Measurements from ENCODE around the gene TCOF1.
A peak's percentile ranks its signal among the peaks of the same experiment; 100 is the strongest.

The TCOF1 gene

DNA sequence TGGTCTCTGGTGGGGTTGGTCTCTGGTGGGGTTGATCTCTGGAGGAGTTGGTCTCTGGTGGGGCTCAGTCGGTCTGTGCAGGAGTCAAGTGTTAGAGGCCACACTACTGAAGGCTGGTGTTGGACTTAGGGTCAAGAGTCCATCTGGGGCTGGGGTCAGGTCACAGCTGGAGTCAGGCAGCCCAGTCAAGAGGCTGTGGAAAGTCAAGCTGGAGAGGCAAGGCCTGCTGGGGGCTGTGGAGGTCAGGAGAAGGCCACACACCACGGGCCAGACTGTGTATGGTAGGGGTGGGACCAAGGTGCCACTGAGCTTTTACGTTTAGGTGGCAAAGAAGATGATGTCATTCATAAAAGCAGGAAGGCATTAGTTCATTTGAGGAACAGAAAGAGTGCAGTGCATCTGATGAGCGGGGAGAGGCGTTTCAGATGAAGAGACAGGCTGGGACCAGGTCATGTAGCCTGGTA lies 71.9 kb downstream of the TCOF1 start:
- DNase-seq (ENCODE audit: low spot score), result peak; percentile 45
- TF ChIP-seq, protein P1, sequence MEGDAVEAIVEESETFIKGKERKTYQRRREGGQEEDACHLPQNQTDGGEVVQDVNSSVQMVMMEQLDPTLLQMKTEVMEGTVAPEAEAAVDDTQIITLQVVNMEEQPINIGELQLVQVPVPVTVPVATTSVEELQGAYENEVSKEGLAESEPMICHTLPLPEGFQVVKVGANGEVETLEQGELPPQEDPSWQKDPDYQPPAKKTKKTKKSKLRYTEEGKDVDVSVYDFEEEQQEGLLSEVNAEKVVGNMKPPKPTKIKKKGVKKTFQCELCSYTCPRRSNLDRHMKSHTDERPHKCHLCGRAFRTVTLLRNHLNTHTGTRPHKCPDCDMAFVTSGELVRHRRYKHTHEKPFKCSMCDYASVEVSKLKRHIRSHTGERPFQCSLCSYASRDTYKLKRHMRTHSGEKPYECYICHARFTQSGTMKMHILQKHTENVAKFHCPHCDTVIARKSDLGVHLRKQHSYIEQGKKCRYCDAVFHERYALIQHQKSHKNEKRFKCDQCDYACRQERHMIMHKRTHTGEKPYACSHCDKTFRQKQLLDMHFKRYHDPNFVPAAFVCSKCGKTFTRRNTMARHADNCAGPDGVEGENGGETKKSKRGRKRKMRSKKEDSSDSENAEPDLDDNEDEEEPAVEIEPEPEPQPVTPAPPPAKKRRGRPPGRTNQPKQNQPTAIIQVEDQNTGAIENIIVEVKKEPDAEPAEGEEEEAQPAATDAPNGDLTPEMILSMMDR (IDR thresholded peaks at IDR 0.05; ENCODE audit: extremely low read depth, missing control alignments), result no peak

DNA sequence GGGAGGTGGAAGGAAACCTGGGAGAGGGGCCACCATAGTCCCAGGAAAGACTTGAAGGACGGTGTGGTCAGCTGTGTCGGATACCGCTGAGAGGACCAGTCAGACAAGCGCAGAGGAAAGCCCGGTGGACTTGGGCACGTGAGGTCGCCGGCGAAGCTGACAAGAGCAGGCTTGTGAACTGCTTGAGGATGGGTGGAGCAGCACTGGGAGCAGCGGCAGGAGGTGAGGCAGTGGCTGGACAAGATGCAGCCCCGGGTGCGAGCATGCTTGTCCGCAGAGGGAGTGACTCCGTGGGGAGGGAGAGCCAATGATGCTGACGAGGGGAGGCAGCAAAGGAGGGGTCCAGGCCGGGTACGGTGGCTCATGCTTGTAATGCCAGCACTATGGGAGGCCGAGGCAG lies 73.6 kb downstream of the TCOF1 start:
- TF ChIP-seq, protein P1 (IDR thresholded peaks at IDR 0.05; ENCODE audit: extremely low read depth, missing control alignments), result no peak

DNA sequence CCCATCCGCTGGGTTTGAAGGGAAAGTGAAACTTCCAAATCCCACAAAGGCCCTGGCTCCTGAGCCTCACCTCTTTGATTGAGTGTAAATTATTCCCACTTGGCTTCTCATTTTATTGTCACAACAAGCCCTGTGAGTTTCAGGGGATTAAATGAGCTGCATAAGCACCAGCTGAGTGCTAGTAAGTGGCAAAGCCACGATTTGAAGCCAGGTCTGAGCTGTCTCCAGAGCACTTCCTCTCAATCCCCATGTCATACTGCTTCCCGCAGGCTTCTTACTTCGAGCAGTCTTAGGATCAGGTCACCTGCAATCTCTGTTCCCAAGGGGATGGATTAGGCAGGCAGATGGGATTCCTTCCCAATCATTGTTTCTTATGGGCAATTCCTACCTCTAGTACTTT lies 74.1 kb downstream of the TCOF1 start:
- no peak for DNase-seq (ENCODE audit: low spot score)

More for the DNA sequence above, 73.6 kb downstream of the TCOF1 start:
- DNase-seq (ENCODE audit: low spot score), result no peak

DNA sequence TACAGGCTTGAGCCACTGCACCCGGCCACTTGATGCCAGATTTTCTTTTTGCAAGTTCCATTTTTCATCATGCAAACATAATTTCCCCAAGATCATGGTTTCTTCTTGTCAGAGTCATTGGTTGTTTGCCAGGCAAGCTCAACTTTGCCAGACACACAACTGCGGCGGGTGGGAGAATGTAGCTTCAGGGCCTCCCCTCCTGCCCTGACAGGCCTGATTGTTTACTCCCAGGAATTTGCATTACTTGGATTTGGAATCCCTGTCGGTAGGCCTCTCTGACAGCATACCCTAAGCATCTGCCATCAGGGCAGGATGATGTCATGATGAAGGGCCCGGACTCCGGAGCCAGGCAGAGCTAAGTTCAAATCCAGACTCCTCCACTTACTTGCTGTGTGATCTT lies 77.0 kb downstream of the TCOF1 start:
- DNase-seq (ENCODE audit: low spot score), result no peak
- TF ChIP-seq, protein P1 (IDR thresholded peaks at IDR 0.05; ENCODE audit: extremely low read depth, missing control alignments), result no peak

More for the DNA sequence above, 74.1 kb downstream of the TCOF1 start:
- TF ChIP-seq, protein P1 (IDR thresholded peaks at IDR 0.05; ENCODE audit: extremely low read depth, missing control alignments), result no peak

DNA sequence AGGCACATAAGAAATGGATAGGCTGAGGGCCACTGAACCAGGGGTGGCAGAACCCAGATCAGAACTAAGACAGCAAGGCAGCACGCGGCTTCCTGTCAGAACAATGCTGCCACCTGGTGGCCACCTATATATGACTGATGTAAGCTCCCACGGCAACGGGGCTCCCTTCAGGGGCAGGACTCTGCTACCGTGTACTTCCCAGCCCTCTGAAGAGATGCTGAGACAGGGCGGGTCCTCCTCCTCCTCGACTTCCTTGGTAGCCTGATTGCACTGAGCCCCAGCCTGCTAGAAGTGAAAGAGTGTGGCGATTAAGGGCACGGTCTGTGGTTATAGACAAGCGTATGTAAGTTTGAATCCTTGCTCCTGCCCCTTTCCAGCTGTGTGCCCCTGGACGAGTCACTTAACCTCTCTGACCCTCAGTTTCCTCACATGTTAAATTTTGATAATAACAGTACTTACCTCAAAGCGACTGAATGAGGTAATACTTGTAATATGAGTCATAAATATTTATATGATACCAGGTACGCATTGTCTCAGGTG lies 78.7 kb downstream of the TCOF1 start:
- peak; percentile 87 for DNase-seq (ENCODE audit: low spot score)
- TF ChIP-seq, protein P1 (IDR thresholded peaks at IDR 0.05; ENCODE audit: extremely low read depth, missing control alignments), result peak; percentile 71

DNA sequence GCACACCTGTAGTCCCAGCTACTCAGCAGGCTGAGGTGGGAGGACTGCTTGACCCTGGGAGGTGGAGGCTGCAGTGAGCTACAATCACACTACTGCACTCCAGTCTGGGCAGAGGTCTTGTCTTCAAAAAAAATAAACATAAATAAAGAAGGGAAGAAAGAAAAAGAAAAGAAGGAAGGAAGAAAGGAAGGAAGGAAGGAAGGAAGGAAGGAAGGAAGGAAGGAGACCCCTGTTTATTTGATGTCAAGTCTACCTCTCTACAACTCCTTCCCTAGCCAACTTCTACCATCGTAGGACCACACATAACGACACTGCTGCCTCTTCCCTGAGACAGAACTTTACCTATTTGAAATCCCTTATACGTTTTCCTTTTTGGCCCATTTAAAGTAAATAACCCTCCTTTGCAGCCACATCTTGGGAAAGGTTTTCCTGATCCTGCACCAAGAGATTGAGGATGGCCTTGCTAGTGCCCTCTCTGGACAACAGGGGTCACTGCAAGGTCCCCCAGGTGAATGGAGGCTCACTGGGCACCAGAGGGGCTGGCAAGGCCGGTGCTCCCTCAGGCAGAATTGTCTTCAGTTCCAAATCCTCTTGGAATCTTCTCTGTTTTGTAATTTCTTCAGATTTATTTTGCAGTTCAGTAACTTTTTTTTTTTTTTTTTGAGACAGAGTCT lies 81.5 kb downstream of the TCOF1 start:
- TF ChIP-seq, protein P1 (IDR thresholded peaks at IDR 0.05; ENCODE audit: extremely low read depth, missing control alignments), result peak; percentile 21
- DNase-seq (ENCODE audit: low spot score), result no peak

DNA sequence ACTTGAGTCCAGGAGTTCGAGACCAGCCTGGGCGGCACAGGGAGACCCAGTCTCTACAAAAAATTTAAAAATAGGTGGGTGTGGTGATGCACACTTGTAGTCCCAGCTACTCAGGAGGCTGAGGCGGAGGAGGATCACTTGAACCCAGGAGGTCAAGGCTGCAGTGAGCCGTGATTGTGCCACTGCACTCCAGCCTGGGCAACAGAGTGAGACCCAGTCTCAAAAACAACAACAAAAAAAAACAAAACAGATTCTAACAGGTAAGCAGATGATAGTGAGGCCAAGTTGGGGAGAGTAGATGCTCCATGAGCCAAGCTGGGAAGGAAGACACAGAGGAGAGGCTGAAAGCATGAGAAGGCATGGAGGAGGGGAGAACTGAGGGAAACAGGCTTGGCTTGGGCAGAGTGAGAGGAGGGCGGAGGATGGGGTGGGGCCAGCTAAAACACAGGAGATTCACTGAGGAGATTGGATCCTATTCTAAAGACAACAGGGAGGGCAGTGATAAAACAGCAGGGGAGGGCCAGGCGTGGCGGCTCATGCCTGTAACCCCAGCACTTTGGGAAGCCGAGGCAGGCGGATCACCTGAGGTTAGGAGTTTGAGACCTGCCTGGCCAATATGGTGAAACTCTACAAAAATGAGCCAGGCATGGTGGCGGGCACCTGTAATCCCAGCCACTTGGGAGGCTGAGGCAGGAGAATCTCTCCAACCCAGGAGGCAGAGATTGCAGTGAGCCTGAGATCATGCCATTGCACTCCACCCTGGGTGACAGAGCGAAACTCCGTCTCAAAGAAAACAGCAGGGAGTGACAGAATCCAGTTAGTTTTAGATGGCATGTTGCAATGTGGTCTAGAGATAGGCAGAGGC lies 83.7 kb downstream of the TCOF1 start:
- TF ChIP-seq, protein P1 (IDR thresholded peaks at IDR 0.05; ENCODE audit: extremely low read depth, missing control alignments), result no peak
- no peak for DNase-seq (ENCODE audit: low spot score)
